ENCODE results near the gene H2BK1.

The H2BK1 gene

GRCh38 chr7:151249034-151249731 is 38.9 kb upstream of the H2BK1 start:
- TF ChIP-seq, protein P1, sequence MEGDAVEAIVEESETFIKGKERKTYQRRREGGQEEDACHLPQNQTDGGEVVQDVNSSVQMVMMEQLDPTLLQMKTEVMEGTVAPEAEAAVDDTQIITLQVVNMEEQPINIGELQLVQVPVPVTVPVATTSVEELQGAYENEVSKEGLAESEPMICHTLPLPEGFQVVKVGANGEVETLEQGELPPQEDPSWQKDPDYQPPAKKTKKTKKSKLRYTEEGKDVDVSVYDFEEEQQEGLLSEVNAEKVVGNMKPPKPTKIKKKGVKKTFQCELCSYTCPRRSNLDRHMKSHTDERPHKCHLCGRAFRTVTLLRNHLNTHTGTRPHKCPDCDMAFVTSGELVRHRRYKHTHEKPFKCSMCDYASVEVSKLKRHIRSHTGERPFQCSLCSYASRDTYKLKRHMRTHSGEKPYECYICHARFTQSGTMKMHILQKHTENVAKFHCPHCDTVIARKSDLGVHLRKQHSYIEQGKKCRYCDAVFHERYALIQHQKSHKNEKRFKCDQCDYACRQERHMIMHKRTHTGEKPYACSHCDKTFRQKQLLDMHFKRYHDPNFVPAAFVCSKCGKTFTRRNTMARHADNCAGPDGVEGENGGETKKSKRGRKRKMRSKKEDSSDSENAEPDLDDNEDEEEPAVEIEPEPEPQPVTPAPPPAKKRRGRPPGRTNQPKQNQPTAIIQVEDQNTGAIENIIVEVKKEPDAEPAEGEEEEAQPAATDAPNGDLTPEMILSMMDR (IDR thresholded peaks at IDR 0.05; ENCODE audit: insufficient read depth, missing control alignments): no peak
- FAIRE-seq (no peak), DNase-seq (ENCODE audit: insufficient read length, low spot score) (no peak)

DNA sequence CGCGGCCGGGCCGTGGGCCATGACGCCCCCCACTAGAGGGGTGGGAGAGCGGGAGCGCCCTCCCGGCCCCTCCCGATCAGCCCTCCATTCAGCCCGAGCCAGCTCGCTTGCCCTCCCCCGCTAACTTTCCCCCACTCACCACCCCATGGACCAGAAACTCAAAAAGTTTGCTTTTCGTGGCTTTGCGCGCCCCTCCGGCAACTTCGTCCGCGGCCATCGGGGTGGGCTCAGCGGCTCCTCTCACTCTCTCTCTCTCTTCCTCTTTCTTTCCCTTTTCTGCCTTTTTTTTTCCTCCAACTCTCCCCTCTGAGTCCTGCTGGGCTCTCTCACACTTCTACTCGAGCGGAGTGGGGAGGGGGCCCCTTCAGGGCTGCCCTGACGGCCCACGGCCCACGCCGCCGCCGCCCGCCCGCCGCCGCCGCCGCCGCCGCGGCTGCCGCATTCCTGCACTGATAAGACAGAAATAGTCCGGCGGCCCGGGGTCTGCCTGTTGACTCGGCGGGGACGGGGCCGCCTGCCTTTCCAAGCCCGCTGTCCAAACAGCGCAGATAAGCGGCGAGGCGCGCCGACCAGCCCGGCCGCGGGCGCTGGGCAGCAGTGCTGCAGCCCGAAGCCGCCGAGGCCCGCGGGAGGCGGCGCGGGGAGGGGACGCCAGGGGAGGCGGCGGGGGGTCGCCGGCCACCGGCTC is 38.2 kb upstream of the H2BK1 start, which contains the start of gene SMARCD3:
Gene SMARCD3 (minus strand): TSS at position 349 of the 688 bp plus-strand sequence. CDS start 132 bp downstream, at position 217.
- TF ChIP-seq, protein P1 (IDR thresholded peaks at IDR 0.05; ENCODE audit: insufficient read depth, missing control alignments): no peak
- no peak for DNase-seq (ENCODE audit: insufficient read length, low spot score)
- FAIRE-seq: no peak

DNA sequence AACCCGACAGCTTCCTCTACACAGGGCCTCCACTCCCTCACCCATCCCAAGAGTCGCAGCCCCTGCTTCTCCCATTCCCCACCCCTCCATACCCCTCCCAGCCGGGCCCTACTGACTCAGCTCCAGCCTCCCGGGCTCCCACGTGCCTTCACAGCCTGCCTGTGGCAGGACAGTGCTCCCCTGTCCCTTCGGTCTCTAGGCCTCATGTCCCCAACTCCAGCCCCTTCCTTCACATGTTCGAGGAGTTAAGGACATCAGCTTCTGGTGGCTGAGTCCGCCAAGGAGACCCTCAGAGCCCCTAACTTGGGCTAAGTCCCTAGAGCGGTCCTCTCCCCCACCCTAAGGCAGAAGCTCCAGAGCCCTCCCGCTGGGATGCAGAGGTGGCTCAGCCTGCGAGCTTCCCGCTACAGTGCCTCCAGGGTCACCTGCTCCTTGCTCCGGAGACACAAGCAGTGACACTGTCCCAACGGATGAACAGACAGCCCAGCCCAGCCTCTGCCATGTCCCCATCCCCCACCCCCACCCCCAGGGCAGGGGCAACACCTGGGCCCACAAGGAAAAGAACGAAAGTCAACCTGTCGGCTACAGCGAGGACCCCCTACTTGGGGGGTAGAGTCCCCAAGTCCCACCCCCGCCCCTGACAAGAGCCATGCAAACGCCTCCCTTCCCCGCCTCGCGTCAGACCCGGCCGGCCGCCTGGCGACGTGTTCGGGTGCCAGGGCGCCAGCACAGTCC is 37.5 kb upstream of the H2BK1 start:
- FAIRE-seq (no peak), DNase-seq (ENCODE audit: insufficient read length, low spot score) (no peak)
- TF ChIP-seq, protein P1 (IDR thresholded peaks at IDR 0.05; ENCODE audit: insufficient read depth, missing control alignments): no peak

GRCh38 chr7:151246851-151247580 is 36.7 kb upstream of the H2BK1 start:
- FAIRE-seq (no peak), DNase-seq (ENCODE audit: insufficient read length, low spot score) (no peak)
- TF ChIP-seq, protein P1 (IDR thresholded peaks at IDR 0.05; ENCODE audit: insufficient read depth, missing control alignments): no peak

- FAIRE-seq (no peak), DNase-seq (ENCODE audit: insufficient read length, low spot score) (no peak)
- TF ChIP-seq, protein P1 (IDR thresholded peaks at IDR 0.05; ENCODE audit: insufficient read depth, missing control alignments): no peak
Observed at GRCh38 chr7:151246102-151246850, 36.0 kb upstream of the H2BK1 start.

- no peak for FAIRE-seq
- TF ChIP-seq, protein P1 (IDR thresholded peaks at IDR 0.05; ENCODE audit: insufficient read depth, missing control alignments): peak; percentile 41
- DNase-seq (ENCODE audit: insufficient read length, low spot score): peak; percentile 85
Observed at GRCh38 chr7:151245360-151246101, 35.2 kb upstream of the H2BK1 start.
